Caco-2 (cell line): ENCODE measurements around the gene MOB3B. TPM values are rescaled to one million over a fixed set of nuclear protein-coding genes. Genes with fewer than 3 reads are reported as not detected.

Experiments
- BruUV-seq: library from RNA; stranded (reverse); fragments of 400-500 nt; replicated peaks from 2 replicates; lab custom pipeline; 2021; lab: Mats Ljungman, UMichigan
- CTCF ChIA-PET: fragments of 300-600 bp; sonication (Branson Sonifier 250); formaldehyde crosslinking; loops from one replicate; lab custom pipeline; 2022; ENCODE audit warnings: antibody characterized with exemption; lab: Charles Lee
- POLR2A ChIA-PET: fragments of 300-600 bp; sonication (Branson Sonifier 250); formaldehyde crosslinking; loops from one replicate; lab custom pipeline; 2022; ENCODE audit warnings: antibody characterized with exemption; lab: Charles Lee
- DNase-seq, 2 experiments: peaks; one replicate each; pipeline versions ENCODE4 v3.0.0 to v3.0.0-alpha.2; 2020 to 2022
- H3K27me3 ChIP-seq: replicated peaks from 2 replicates; pipeline ENCODE4 v1.6.0; 2011; ENCODE audit warnings: low read length; ENCODE audit not compliant: control insufficient read depth, insufficient read depth
- H3K36me3 ChIP-seq: 2 replicates; pipeline ENCODE4 v1.5.1; 2011; ENCODE audit warnings: low read length; ENCODE audit not compliant: control insufficient read depth, insufficient read depth
- H3K4me1 ChIP-seq: fragments of 250-450 bp; sonication (Bioruptor Pico); 2 replicates; pipeline ENCODE4 v1.5.1; 2020; ENCODE audit warnings: mild to moderate bottlenecking
- H3K4me3 ChIP-seq: 2 replicates; pipeline ENCODE4 v1.5.1; 2011; ENCODE audit warnings: low read depth, mild to moderate bottlenecking, control low read depth, low read length
- H3K9me3 ChIP-seq: fragments of 250-450 bp; sonication (Bioruptor Pico); 2 replicates; pipeline ENCODE4 v1.5.1; 2020; ENCODE audit warnings: mild to moderate bottlenecking, moderate library complexity
- H3K27ac Mint-ChIP-seq: one replicate; pipeline ENCODE4 v1.8.0; 2022; ENCODE audit warnings: mixed read lengths; ENCODE audit not compliant: unreplicated experiment
- H3K27me3 Mint-ChIP-seq: one replicate; pipeline ENCODE4 v1.8.0; 2022; ENCODE audit warnings: mixed read lengths; ENCODE audit not compliant: insufficient read depth, unreplicated experiment
- H3K36me3 Mint-ChIP-seq: one replicate; pipeline ENCODE4 v1.8.0; 2022; ENCODE audit warnings: mild to moderate bottlenecking, mixed read lengths; ENCODE audit not compliant: insufficient read depth, unreplicated experiment
- H3K4me1 Mint-ChIP-seq: one replicate; pipeline ENCODE4 v1.8.0; 2022; ENCODE audit warnings: low read depth, mixed read lengths; ENCODE audit not compliant: unreplicated experiment
- H3K4me3 Mint-ChIP-seq: one replicate; pipeline ENCODE4 v1.8.0; 2022; ENCODE audit warnings: mild to moderate bottlenecking, moderate library complexity, mixed read lengths; ENCODE audit not compliant: unreplicated experiment
- H3K9me3 Mint-ChIP-seq: one replicate; pipeline ENCODE4 v1.8.0; 2022; ENCODE audit warnings: mixed read lengths; ENCODE audit not compliant: unreplicated experiment
- CTCF ChIP-seq, 2 experiments: fragments of 200-600 bp in 1 of 2; IDR thresholded peaks; 1 replicate in 1 of 2; 2 replicates in 1 of 2; pipeline versions ENCODE4 v1.5.1 to v1.8.0; 2011 to 2022; ENCODE audit warnings: antibody characterized with exemption in 1 of 2, control low read depth in 1 of 2, inconsistent platforms in 1 of 2, low read depth in 1 of 2, low read length in 1 of 2, mild to moderate bottlenecking in 1 of 2, moderate library complexity in 1 of 2; ENCODE audit not compliant: insufficient read depth in 1 of 2, severe bottlenecking in 1 of 2, unreplicated experiment in 1 of 2
- intact Hi-C: fragments of 100-400 bp; cut with micrococcal nuclease; formaldehyde crosslinking; loops from one replicate; pipeline ENCODE4 v1.10.0; 2022; ENCODE audit not compliant: unreplicated experiment
- total RNA-seq: library from RNA; stranded (reverse); gene quantifications from 2 replicates; pipeline ENCODE4 v1.2.3, GENCODE V29; 2022

Gene MOB3B
- total RNA-seq, 1 experiment from 2014 or later, result 5.3 TPM

GRCh38 chr9:27382308-27382707 is 147.3 kb downstream of the MOB3B start:
- Mint-ChIP-seq H3K4me3 (no peak overlapping the region), H3K9me3 (no peaks in the 10 kb centered on the region), H3K4me1 (peaks cover 31% of the 10 kb centered on the region), H3K36me3 (peaks cover 6% of the 10 kb centered on the region), H3K27ac (peak overlapping the region; percentile 26), H3K27me3 (no peaks in the 10 kb centered on the region)
- intact Hi-C loops, result no loop called here
- no peak overlapping the region for H3K4me3 ChIP-seq
- peak; percentile 27 to 54 for DNase-seq
- ChIA-PET CTCF (no interaction called here), POLR2A (no interaction called here)
- H3K27me3 ChIP-seq, result no peaks in the 10 kb centered on the region
- no TSS peak for BruUV-seq
- H3K4me1 ChIP-seq, result peaks cover 63% of the 10 kb centered on the region
- no peaks in the 10 kb centered on the region for H3K9me3 ChIP-seq
- H3K36me3 ChIP-seq, result no peaks in the 10 kb centered on the region
- no peak for TF ChIP-seq CTCF (IDR thresholded peaks at IDR 0.05; ENCODE audit: insufficient read depth in 1 of 2, low read depth in 1 of 2, low read length in 1 of 2, severe bottlenecking in 1 of 2, unreplicated experiment in 1 of 2)

- POLR2A ChIA-PET, result interaction anchor here (0.6 kb wide), 1 partner anchor 64 kb away, joined by 3 read pairs; no protein-coding TSS in a partner anchor
These were observed 150.0 kb downstream of the MOB3B start for GRCh38 chr9:27379311-27380251.

More at GRCh38 chr9:27379311-27380251, 150.0 kb downstream of the MOB3B start:
- no peaks in the 10 kb centered on the region for H3K27me3 Mint-ChIP-seq
- TSS peak; percentile 85 for BruUV-seq
- Histone ChIP-seq H3K4me1 (peaks cover 70% of the 10 kb centered on the region), H3K27me3 (no peaks in the 10 kb centered on the region), H3K9me3 (no peaks in the 10 kb centered on the region), H3K36me3 (no peaks in the 10 kb centered on the region), H3K4me3 (no peak overlapping the region)
- no peak for TF ChIP-seq CTCF (IDR thresholded peaks at IDR 0.05; ENCODE audit: insufficient read depth in 1 of 2, low read depth in 1 of 2, low read length in 1 of 2, severe bottlenecking in 1 of 2, unreplicated experiment in 1 of 2)
- H3K9me3 Mint-ChIP-seq, result no peaks in the 10 kb centered on the region
- H3K4me3 Mint-ChIP-seq, result peak overlapping the region; percentile 44
- H3K27ac Mint-ChIP-seq, result peak overlapping the region; percentile 71
- peaks cover 14% of the 10 kb centered on the region for H3K4me1 Mint-ChIP-seq
- DNase-seq, result peak; percentile 45 to 66
- CTCF ChIA-PET, result no interaction called here
- intact Hi-C loops, result loop anchor here (1.0 kb wide), 1 partner anchor 8 kb away; no protein-coding TSS in a partner anchor
- H3K36me3 Mint-ChIP-seq, result peaks cover 6% of the 10 kb centered on the region
